Panc1 (cell line): Measurements from ENCODE around the gene ZFHX3.

ENCODE experiments used
- CTCF ChIP-seq: fragments of 450-650 bp; IDR thresholded peaks from 2 replicates; pipeline ENCODE4 v1.5.1; 2017; ENCODE audit warnings: mild to moderate bottlenecking
- POLR2AphosphoS5 ChIP-seq: IDR thresholded peaks from 2 replicates; pipeline ENCODE4 v1.6.1; 2012; ENCODE audit warnings: mild to moderate bottlenecking, low read depth, low read length, moderate library complexity
- TCF7L2 ChIP-seq: IDR thresholded peaks from 2 replicates; pipeline ENCODE4 v1.6.1; 2011; ENCODE audit warnings: mild to moderate bottlenecking, low read depth, low read length, inconsistent platforms

GRCh38 chr16:73037845-73038570 is 9.9 kb downstream of the ZFHX3 start:
- TF ChIP-seq CTCF (no peak), TCF7L2 (no peak), POLR2AphosphoS5 (no peak)
